Superior temporal gyrus (tissue), 1 donor: ENCODE results near the gene RYR2.
A peak's percentile ranks its signal among the peaks of the same experiment; 100 is the strongest.

ENCODE experiments used
- DNase-seq: peaks from one replicate; pipeline ENCODE4 v3.0.0-alpha.2; 2016; ENCODE audit errors: extremely low spot score

Gene RYR2

DNA sequence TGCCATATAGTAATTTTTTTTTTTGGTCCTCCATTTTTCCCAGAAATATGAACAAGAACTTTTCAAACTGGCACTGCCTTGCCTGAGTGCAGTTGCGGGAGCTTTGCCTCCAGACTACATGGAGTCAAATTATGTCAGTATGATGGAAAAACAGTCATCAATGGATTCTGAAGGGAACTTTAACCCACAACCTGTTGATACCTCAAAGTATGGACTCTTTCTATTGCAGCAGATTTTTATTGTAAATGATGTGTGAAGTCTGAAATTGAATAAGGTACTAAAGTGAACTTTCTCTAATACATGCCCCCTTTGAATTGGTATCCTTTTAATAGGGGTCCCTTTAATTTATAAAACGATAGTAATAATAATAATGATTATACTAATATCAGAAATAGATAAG, 613.8 kb downstream of the RYR2 start:
- DNase-seq, result no peak

DNA sequence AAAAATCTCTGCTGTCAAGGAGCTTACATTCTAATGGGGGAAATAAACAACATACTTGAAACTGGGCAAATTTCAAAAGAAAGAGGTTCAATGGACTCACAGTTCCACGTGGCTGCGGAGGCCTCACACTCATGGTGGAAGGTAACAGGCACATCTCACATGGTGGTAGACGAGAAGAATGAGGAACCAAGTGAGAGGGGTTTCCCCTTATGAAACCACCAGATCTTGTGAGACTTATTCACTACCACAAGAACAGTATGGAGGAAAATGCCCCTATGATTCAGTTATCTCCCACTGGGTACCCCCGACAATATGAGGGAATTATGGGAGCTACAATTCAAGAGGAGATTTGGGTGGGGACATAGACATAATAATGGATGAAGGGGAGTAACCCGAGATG, 622.4 kb downstream of the RYR2 start:
- no peak for DNase-seq

DNA sequence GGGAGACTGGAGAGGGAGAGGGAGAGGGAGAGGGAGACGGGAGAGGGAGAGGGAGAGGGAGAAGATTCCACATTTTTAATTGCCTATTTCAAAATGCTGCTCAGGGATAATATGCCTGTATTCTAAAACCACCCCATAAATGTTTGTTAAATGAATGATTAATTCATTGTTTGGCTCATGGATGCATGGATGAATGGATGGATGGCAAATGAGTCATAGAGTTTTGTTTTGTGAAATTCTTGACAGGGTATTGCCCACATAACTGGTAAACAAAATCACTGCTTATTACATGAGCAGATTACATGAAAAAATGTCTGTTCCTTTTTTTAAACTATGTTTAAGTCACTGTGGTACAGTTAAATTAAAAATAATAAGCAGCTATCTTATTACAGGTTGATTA, 628.3 kb downstream of the RYR2 start:
- no peak for DNase-seq

DNA sequence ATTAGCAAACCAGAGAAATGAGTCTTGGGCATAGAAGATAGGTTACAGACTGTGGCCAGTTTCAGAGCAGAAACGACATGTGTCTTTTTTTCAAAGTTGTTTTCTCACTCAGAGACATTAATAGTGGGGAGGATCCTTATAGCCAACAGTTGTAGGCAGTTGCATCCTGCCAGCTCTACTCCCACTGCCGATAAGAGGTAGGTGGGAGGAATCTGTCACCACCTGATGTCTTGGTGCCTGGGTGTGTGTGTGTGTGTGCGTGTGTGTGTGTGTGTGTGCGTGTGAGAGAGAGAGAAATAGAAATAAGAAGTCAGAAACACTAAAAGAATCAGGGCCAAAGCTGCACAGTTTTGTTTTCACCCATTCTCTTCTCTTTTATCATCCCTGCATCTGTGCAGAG, 629.3 kb downstream of the RYR2 start:
- peak; percentile 38 for DNase-seq

DNA sequence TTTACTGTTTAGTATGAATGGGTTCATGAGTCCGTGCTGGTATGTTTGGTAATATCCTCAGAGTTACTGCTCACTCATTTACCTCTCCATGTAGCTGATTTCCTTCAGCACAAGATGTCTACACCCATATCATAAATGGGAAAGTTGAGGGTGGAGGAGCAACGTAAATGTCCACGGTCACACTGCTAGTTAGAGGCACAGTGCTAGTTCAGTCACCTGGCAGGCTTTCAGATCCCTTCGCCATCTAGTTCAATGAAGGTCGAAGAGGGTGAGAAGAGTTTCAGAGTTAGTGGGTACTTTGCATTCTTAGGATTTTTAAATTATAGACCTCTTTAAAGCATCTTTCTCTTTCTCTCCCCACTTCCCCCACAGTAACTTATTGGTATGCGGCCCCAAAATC, 630.0 kb downstream of the RYR2 start:
- DNase-seq, result no peak

DNA sequence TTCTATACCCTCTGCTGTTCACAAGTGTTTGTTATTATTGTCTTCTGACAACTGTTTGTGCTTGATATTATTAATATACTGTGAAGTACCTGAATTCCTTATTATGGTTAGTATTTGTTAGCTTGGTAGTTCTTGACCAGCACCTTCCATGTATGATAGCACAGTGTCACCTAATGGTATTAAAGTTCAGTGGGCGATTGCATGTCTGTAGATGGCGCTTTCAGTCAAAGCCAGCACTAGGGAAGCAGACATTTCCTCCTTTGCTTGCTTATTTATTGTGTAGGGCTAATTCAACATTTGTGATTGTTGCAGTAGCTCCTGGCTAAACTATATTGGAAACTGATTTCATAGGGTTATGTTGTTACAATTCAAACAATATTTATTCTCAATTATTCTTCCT, 630.8 kb downstream of the RYR2 start:
- no peak for DNase-seq

DNA sequence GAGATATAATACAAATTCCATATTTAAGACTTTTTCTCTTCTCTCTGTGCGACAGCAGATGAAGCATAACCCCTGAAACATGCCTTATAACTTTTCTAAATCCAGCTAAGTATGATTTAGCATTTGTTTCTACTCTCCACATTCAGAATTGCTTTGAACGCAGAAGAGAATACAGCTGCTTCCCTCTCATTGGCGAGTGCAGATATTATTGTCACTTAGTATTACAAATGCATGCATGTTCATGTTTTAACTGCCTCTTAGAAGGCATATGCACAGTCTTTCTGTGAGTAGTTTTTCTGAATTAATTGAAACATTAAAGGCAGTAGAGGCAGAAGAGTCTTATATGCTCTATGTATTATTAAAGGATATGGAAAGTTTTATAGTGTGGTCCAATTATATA, 631.6 kb downstream of the RYR2 start:
- no peak for DNase-seq

DNA sequence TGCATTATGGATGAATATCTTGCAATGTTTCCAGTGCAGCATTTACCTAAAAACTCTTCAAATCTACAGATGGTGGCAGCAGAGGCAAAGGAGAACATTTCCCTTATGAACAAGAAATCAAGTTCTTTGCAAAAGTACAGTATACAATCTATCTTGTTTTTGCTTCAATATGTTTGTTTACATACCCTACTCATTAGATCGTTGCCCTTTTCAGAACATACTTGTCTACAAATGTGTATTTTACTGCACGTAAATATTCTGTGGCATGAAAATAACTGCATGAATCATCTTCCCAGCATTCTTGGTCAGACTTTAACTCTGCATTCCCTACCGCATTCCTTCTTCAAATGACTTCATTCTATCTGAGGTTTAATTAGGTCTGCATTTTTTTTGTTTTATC, 636.0 kb downstream of the RYR2 start:
- DNase-seq, result peak; percentile 64

DNA sequence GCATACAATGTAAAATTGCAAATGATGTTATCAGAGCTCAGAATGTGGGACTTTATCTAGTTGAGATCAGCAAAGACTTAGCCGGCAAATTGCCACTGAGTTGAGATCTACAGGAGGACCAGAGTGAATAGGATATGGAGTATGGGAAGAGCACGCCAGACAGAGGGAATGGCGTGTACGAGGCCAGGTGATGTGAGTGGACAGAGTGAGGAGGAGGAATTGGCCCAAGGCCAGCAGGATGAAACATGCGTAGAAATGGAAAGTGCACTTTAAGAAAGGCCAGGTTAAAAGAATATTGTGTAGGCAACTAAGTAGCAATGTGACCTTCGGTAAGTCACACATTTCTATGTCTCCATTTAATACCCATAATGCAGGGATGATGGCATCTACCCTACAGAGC, 637.7 kb downstream of the RYR2 start:
- no peak for DNase-seq

DNA sequence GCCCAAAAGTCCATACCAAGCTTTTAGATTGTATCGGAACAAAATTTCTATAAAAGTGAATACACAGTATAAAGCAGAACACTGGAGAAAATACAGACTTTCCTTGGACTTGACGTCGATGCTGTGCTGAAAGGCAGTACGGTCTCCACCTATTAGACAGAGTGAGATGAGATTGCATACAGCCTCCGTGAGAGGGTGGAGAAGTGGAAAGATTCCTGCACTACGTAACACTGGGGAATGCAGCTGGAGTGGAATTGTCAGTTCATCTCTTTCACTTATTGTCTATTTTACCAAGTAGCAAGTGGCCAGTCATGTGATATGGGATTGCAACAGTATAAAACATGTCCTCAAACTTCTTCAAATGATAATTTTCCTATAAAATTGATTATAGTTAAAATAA, 639.2 kb downstream of the RYR2 start:
- no peak for DNase-seq

DNA sequence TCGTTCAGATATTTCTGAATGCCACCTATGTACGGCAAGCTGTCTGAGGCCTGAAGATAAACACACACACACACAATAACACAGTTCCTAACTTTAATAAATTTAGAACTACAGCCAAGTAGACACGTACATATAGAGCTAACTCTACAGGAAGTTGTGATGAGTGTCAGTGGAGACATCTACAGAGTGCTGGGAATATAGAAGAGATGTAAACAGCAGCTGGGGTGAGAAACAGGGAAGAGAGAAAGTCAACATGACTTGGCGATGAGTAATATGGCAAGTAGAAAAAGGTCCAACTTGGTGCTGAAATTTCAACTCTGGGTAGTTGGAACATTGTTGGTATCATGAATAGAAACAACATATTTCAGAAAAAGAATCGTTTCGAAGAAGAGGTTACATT, 642.3 kb downstream of the RYR2 start:
- DNase-seq, result no peak

DNA sequence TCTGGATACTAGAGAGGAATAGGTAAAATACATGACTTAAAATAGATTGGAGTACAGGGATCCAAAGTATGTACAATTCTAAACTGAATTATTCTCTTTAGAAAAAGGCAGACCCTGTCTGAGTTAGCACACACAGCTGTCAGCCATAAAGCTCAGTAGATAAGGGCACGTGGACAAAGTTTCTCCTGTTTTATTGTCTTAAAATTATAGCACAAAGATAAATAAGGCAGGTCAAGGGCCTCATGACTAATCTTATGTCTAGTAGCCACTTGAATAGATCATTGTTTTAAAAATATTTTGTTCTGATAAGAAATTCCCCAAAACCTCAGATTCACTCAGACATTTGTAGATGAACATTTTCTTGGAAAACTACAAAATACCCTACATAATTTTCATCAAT, 643.6 kb downstream of the RYR2 start:
- DNase-seq, result no peak

DNA sequence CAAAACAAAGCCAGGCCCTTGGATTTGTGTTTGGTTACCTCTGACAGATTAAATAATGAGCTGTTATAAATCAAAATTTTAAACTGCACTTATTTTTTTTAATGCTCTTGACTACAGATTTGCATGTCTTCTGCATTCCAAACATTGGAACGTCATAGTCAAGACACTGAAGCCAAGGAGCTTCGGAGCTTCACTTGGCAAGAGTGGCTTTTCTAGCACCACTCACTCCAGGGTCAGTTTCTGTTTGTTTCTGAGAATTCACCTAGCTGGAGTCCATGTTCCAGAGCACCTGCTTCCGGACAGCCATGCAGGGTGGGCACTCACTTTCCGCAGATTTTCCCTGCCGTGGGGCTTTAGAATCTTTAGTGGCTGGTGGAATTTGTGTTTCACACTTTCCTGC, 645.8 kb downstream of the RYR2 start:
- no peak for DNase-seq

DNA sequence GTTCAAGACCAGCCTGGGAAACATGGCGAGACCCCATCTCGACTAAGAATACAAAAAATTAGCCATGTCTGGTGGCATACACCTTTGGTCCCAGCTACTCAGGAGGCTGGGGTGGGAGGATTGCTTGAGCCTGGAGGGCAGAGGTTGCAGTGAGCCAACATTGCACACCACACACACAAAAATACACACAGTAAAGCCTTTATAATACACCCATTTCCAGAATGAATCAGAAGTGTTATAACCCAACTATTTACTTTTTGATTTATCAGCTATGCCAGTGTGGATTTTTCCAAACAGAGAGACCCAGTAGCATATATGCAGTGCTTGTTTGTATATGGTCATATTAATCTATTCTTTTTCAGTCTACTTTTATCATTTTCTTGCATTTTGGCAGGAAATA, 648.7 kb downstream of the RYR2 start:
- no peak for DNase-seq

DNA sequence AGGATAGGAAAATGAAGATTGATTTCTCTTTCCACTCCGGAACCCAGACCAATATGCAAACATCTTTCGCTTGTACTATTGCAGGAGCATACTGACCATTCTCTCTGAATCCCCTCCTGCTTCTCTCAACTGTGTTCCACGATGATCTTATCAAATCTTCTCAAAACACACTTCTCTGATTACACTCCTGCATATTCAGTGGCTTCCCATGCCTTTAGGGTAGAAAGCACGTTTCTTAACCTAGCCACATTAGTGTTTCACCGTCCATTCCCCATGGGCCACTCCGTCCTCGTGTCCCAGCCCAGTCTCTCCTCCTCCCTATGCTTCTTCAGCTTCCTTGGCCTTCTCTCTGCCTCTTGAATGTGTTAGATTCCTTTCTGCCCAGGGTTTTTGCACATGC, 650.3 kb downstream of the RYR2 start:
- DNase-seq, result no peak

DNA sequence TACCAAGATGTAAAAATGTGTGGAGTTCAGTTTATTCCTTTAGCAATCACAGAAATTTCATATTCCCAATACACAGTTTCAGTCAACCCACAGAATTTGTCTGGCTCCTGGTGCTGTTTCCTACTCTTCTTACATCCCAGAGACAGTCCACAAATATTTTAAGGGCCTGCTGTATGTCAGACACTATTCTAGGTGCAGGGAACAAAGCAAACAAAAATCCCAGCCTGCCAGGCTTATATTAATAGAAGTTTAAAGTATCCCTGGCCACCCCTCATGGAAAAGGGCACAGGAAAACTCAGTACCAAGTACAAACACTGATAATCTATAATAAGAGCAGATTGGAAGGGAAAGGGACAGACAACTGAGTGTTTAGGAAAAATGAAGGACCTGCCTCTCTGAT, 653.9 kb downstream of the RYR2 start:
- DNase-seq, result no peak

DNA sequence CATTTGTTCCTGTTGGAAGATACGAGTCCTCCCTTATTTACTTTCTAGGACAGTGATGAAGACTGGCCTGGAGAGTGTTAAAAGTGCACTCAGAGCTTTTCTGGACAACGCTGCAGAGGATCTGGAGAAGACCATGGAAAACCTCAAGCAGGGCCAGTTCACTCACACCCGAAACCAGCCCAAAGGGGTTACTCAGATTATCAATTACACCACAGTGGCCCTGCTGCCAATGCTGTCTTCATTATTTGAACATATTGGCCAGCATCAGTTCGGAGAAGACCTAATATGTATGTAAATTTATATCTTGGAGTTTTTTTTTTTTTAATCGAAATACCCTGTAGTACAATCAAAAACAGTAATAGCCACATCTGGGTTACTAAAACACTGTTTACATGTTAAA, 658.2 kb downstream of the RYR2 start:
- DNase-seq, result no peak

DNA sequence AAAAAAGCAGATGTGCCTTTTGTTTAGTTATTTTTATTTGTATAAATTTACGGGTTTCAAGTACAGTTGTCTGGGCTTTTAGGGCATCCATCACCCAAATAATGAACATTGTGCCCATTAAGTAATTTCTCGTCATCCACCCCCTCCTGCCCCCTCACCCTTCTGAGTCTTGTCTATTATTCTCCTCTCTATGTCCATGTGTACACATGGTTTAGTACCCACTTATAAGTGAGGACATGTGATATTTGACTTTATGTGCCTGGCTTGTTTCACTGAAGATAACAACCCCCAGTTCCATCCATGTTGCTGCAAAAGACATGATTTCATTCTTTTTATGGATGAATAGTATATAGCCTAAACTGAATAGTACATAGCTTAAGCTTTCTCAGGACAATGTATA, 659.5 kb downstream of the RYR2 start:
- no peak for DNase-seq

DNA sequence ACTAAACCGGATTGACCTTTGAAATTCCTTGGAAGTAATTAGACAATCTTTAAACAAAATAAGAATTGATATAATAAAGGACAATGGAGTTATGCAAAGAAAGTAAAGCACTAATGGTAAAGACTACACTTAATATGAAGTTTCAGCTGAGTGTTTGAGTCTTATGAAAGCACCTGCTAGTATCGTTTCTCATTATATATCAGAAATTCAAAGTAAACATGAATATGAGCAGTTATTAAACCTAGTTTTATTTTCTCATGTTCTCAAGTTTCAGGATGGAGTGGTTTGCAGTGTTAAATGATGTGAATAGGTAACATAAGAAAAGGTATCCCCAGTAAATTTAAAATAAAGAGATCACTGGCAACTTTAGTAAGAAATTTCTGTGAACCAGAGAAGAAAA, 660.2 kb downstream of the RYR2 start:
- no peak for DNase-seq

DNA sequence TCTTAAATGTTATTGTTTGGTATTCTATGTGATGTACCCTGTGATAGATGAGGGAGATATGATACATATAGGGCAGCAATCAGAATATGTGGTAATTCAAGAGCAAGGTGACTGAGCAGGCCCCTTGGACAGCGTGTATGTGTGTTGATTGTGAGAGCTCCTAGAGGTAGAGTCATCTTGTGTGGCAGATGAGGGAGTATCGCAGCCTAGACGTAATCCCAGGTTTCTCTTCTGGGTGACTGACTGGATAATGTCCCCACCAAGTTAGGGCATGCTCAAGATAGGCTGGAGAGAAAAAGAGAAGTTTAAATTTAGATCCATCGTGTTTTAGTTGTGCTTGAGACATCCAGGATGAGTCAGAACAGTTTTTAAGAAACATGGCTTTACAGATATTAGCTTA, 663.5 kb downstream of the RYR2 start:
- peak; percentile 31 for DNase-seq

DNA sequence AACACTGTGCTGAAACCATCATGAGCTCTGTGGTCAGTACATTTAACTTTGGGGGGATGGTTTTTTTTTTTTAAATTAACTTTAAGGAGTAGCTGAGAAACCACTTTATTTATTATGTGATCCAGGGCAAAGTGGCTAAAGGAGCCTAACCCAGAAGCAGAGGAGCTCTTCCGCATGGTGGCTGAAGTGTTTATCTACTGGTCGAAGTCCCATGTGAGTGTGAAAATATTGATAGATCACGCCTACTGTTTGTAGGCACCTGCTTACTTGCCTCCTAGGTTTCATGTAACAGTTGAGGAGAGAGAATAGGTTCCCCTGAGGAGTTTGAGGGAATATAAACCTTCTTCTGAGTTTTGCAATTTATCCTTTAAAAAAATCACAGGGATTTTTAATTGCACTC, 667.4 kb downstream of the RYR2 start:
- no peak for DNase-seq

DNA sequence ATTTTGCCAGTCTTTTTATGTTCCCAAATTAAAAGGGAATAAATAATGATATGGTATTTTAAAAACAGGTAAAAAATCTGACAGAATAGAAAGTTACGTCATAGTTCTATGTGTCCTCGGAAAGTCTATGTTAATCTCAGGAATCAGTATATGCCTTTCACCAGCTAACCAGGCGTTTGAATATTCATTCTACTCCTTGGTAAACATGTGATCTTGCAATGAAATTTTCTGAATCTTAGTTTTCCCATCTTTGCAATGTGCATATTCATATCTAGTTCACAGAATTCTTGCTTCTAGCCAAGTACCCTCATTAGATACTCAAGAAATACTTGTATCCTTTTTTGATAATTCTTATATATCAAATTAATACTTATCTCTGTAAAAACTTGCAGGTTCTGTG, 669.3 kb downstream of the RYR2 start:
- no peak for DNase-seq

DNA sequence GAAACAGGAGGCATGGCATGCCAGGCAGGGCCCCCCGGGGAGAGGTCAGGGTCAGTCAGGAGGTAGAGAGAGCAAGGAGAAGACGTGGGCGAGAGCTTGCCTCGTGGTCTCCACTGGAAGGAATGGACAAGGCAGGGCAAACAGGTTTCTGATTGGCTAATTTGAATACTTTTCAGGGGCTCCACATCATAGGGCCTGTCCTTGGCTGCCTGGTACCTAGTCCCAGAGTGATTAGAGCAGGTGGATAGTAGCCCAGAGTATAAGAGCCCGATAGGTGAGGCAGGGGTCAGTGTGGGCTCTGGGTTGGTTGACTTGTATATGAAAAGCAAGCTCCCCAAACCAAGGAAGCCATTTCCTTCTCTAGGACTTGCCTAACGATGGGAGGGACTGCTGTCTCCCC, 670.1 kb downstream of the RYR2 start:
- no peak for DNase-seq

DNA sequence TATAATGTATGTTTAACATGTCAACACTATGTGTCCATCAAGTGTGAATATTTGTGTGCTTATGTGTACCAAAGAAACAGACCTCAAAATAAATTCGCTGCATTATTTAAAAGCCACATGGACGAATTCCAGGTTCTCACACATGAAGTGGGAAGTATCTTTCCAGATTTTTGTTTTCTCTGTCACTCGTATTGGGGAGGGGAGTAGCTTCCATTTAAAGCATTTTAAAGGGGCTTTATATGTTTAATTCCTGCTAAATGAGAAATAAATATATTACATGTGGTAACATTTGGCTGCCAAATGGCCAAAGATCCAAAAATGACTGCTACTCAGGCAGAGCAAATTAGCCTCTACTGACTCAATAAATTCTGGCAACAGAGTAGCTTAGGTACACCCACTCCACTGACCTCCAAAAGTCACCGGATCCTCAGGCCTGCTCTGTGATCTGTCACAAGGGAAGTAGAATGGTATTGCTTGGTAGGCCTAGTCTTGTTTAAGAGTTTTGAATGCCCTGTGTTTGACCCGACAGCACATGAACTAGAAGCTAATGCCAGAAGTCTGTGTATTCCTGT, 670.7 kb downstream of the RYR2 start:
- no peak for DNase-seq

DNA sequence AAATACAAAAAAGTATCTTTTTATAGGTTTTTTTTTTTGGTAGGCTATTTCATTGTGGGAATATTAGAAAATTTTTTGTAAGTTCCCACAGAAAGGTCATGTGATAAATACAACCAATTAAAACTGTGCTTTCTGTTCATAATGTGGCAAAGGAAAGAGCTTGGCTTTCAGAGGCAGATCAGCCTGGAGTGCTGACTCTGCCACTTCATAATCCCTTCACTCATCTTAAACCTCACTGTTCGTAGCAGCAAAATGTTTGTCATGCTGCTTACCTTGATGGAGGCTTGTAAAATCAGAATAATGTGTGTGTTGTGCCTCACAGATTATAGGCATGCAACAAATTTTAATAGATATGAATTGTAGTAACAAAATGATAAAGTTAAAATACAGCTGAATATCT, 671.9 kb downstream of the RYR2 start:
- peak; percentile 36 for DNase-seq
